HEK293 (cell line): ENCODE results near the gene AGBL2.

ENCODE experiments used
- CTCF ChIA-PET: fragments of 350-600 bp; formaldehyde crosslinking; extraction: SDS; loops from one replicate; lab custom pipeline; 2021; ENCODE audit warnings: antibody characterized with exemption; lab: Yijun Ruan, JAX
- POLR2A ChIA-PET: fragments of 300-600 bp; formaldehyde crosslinking; extraction: SDS; loops from one replicate; lab custom pipeline; 2020; ENCODE audit warnings: antibody characterized with exemption, inconsistent platforms; lab: Yijun Ruan, JAX
- H3K27ac ChIP-seq: fragments of 200-500 bp; sonication (Bioruptor generic); 2 replicates; pipeline ENCODE4 v1.5.1; 2014; ENCODE audit warnings: low read depth, low read length, control low read depth, inconsistent platforms; ENCODE audit errors: extremely low read depth
- H3K36me3 ChIP-seq, 2 experiments: fragments of 200-500 bp in 1 of 2; sonication (Bioruptor generic) in 1 of 2; 1 replicate in 1 of 2; 2 replicates in 1 of 2; pipeline ENCODE4 v1.5.1; 2014 to 2017; ENCODE audit warnings: inconsistent platforms in 2 of 2, low read length in 2 of 2; ENCODE audit not compliant: control insufficient read depth in 2 of 2, insufficient read depth in 1 of 2
- H3K4me1 ChIP-seq: fragments of 200-500 bp; sonication (Bioruptor generic); 2 replicates; pipeline ENCODE4 v1.5.1; 2014; ENCODE audit warnings: mild to moderate bottlenecking, low read length, inconsistent platforms; ENCODE audit not compliant: control insufficient read depth, insufficient read depth
- H3K4me3 ChIP-seq: 2 replicates; pipeline ENCODE4 v1.5.1; 2011; ENCODE audit warnings: low read depth, mild to moderate bottlenecking, control low read depth, low read length, moderate library complexity
- H3K9me3 ChIP-seq: fragments of 200-500 bp; sonication (Bioruptor generic); 2 replicates; pipeline ENCODE4 v1.5.1; 2014; ENCODE audit warnings: low read depth, low read length, inconsistent platforms; ENCODE audit not compliant: control insufficient read depth, insufficient read depth
- HIC1 ChIP-seq: fragments of 450-650 bp; formaldehyde crosslinking; IDR thresholded peaks from 2 replicates; pipeline ENCODE4 v1.5.1; 2016; ENCODE audit warnings: missing biosample characterization, missing genetic modification characterization
- OSR2 ChIP-seq: fragments of 450-650 bp; formaldehyde crosslinking; IDR thresholded peaks from 2 replicates; pipeline ENCODE4 v1.5.1; 2016; ENCODE audit warnings: missing biosample characterization, missing genetic modification characterization
- PATZ1 ChIP-seq: fragments of 450-650 bp; formaldehyde crosslinking; IDR thresholded peaks from 2 replicates; pipeline ENCODE4 v1.5.1; 2016; ENCODE audit warnings: missing biosample characterization, missing genetic modification characterization
- PRDM4 ChIP-seq: fragments of 450-650 bp; formaldehyde crosslinking; IDR thresholded peaks from 2 replicates; pipeline ENCODE4 v1.5.1; 2017; ENCODE audit warnings: missing biosample characterization, missing genetic modification characterization
- ZBTB10 ChIP-seq: fragments of 450-650 bp; formaldehyde crosslinking; IDR thresholded peaks from 2 replicates; pipeline ENCODE4 v1.5.1; 2016; ENCODE audit warnings: missing biosample characterization, missing genetic modification characterization
- ZBTB17 ChIP-seq: fragments of 450-650 bp; formaldehyde crosslinking; IDR thresholded peaks from 2 replicates; pipeline ENCODE4 v1.5.1; 2016; ENCODE audit warnings: missing biosample characterization, missing genetic modification characterization
- ZBTB20 ChIP-seq: fragments of 450-650 bp; formaldehyde crosslinking; IDR thresholded peaks from 2 replicates; pipeline ENCODE4 v1.5.1; 2016; ENCODE audit warnings: missing biosample characterization, missing genetic modification characterization
- ZBTB21 ChIP-seq: fragments of 450-650 bp; formaldehyde crosslinking; IDR thresholded peaks from 2 replicates; pipeline ENCODE4 v1.5.1; 2017; ENCODE audit warnings: missing biosample characterization, missing genetic modification characterization
- ZNF146 ChIP-seq: fragments of 450-650 bp; formaldehyde crosslinking; IDR thresholded peaks from 2 replicates; pipeline ENCODE4 v1.5.1; 2016; ENCODE audit warnings: missing biosample characterization, missing genetic modification characterization
- ZNF184 ChIP-seq: fragments of 450-650 bp; IDR thresholded peaks from 2 replicates; pipeline ENCODE4 v1.5.1; 2018; ENCODE audit warnings: missing biosample characterization, mild to moderate bottlenecking, missing genetic modification characterization
- ZNF202 ChIP-seq: fragments of 450-650 bp; formaldehyde crosslinking; IDR thresholded peaks from 2 replicates; pipeline ENCODE4 v1.5.1; 2016; ENCODE audit warnings: missing biosample characterization, missing genetic modification characterization, borderline replicate concordance
- ZNF24 ChIP-seq: fragments of 450-650 bp; formaldehyde crosslinking; IDR thresholded peaks from 2 replicates; pipeline ENCODE4 v1.5.1; 2016; ENCODE audit warnings: missing biosample characterization, missing genetic modification characterization
- ZNF280D ChIP-seq: fragments of 450-650 bp; formaldehyde crosslinking; IDR thresholded peaks from 2 replicates; pipeline ENCODE4 v1.5.1; 2016; ENCODE audit warnings: missing biosample characterization, missing genetic modification characterization
- ZNF302 ChIP-seq: fragments of 450-650 bp; formaldehyde crosslinking; IDR thresholded peaks from 2 replicates; pipeline ENCODE4 v1.5.1; 2016; ENCODE audit warnings: missing biosample characterization, missing genetic modification characterization, low read depth
- ZNF311 ChIP-seq: fragments of 450-650 bp; formaldehyde crosslinking; IDR thresholded peaks from 2 replicates; pipeline ENCODE4 v1.5.1; 2017; ENCODE audit warnings: missing biosample characterization, missing genetic modification characterization, borderline replicate concordance
- ZNF416 ChIP-seq: fragments of 450-650 bp; formaldehyde crosslinking; IDR thresholded peaks from 2 replicates; pipeline ENCODE4 v1.5.1; 2016; ENCODE audit warnings: missing biosample characterization, missing genetic modification characterization
- ZNF544 ChIP-seq: fragments of 450-650 bp; formaldehyde crosslinking; IDR thresholded peaks from 2 replicates; pipeline ENCODE4 v1.5.0; 2017; ENCODE audit warnings: missing biosample characterization, missing genetic modification characterization
- ZNF600 ChIP-seq: fragments of 450-650 bp; formaldehyde crosslinking; IDR thresholded peaks from 2 replicates; pipeline ENCODE4 v1.5.1; 2016; ENCODE audit warnings: missing biosample characterization, missing genetic modification characterization
- ZNF791 ChIP-seq: fragments of 450-650 bp; formaldehyde crosslinking; IDR thresholded peaks from 2 replicates; pipeline ENCODE4 v1.5.1; 2016; ENCODE audit warnings: missing biosample characterization, missing genetic modification characterization
- ZNF830 ChIP-seq: fragments of 450-650 bp; IDR thresholded peaks from 2 replicates; pipeline ENCODE4 v1.5.0; 2018; ENCODE audit warnings: missing biosample characterization, missing genetic modification characterization, low read depth, mild to moderate bottlenecking, moderate library complexity
- ZNF843 ChIP-seq: fragments of 450-650 bp; formaldehyde crosslinking; IDR thresholded peaks from 2 replicates; pipeline ENCODE4 v1.5.1; 2016; ENCODE audit warnings: missing biosample characterization, missing genetic modification characterization
- ZSCAN30 ChIP-seq: fragments of 450-650 bp; IDR thresholded peaks from 2 replicates; pipeline ENCODE4 v1.5.1; 2018; ENCODE audit warnings: missing biosample characterization, mild to moderate bottlenecking, missing genetic modification characterization, moderate library complexity
- ZXDB ChIP-seq: fragments of 450-650 bp; formaldehyde crosslinking; IDR thresholded peaks from 2 replicates; pipeline ENCODE4 v1.5.1; 2016; ENCODE audit warnings: missing biosample characterization, missing genetic modification characterization

The AGBL2 gene

GRCh38 chr11:47620836-47621378 is 94.3 kb downstream of the AGBL2 start (continued):
- no peak for TF ChIP-seq ZBTB10 (tag by site-specific recombination)
- TF ChIP-seq ZNF843 (tag by site-specific recombination): no peak
- TF ChIP-seq OSR2 (tag by site-specific recombination): no peak
- no peak for TF ChIP-seq ZNF416 (tag by site-specific recombination)
- no peak for TF ChIP-seq ZSCAN30 (tag by site-specific recombination)
- TF ChIP-seq ZNF202 (tag by site-specific recombination): no peak
- TF ChIP-seq, all 188 proteins: peak for 0

GRCh38 chr11:47617417-47617809 is 97.8 kb downstream of the AGBL2 start:
- Histone ChIP-seq H3K4me1 (no peaks in the 10 kb centered on the region), H3K9me3 (no peaks in the 10 kb centered on the region), H3K4me3 (no peak overlapping the region), H3K36me3 (peaks cover 11 to 58% of the 10 kb centered on the region in 2 experiments), H3K27ac (no peak overlapping the region)
- ChIA-PET POLR2A (no interaction called here), CTCF (interaction anchor here (0.6 to 2.5 kb wide), 10 partner anchors 9 to 358 kb away, joined by 3 to 18 read pairs (median 5); partner anchors contain the start of gene C1QTNF4)
- TF ChIP-seq PATZ1 (tag by site-specific recombination) (no peak), ZNF184 (tag by site-specific recombination) (no peak), ZNF280D (tag by site-specific recombination) (no peak), ZNF311 (no peak), ZNF830 (tag by site-specific recombination) (no peak), ZBTB20 (tag by site-specific recombination) (no peak), ZNF146 (tag by site-specific recombination) (no peak), ZNF600 (tag by site-specific recombination) (no peak), PRDM4 (tag by site-specific recombination) (no peak), ZNF544 (no peak), ZBTB21 (tag by site-specific recombination) (no peak), ZNF416 (tag by site-specific recombination) (no peak), ZNF791 (no peak), HIC1 (tag by site-specific recombination) (no peak), ZBTB17 (no peak), ZNF24 (no peak), ZXDB (tag by site-specific recombination) (no peak), ZNF302 (tag by site-specific recombination) (no peak)
